ENCODE measurements around the gene NELFA.
"Not testable (repeated sequence)": the region's sequence is repeated elsewhere in the genome, so short reads cannot be mapped to it uniquely, and the experiment has no call there.

DNA sequence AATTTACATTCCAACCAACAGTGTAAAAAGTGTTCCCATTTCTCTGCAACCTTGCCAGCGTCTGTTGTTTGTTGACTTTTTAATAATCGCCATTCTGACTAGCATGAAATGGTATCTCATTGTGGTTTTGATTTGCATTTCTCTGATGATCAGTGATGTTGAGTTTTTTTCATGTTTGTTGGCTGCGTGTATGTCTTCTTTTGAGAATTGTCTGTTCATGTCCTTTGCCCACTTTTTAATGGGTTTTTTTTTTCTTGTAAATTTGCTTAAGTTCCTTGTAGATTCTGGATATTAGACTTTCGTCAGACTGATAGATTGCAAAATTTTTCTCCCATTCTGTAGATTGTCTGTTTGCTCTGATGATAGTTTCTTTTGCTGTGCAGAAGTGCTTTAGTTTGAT, 18.3 kb upstream of the NELFA start:
- not testable (repeated sequence) for TF ChIP-seq POLR2AphosphoS5 (IDR thresholded peaks at IDR 0.05; ENCODE audit: low read length); POLR2A (IDR thresholded peaks at IDR 0.05; ENCODE audit: low read depth, low read length); KDM1A (IDR thresholded peaks at IDR 0.05; ENCODE audit: borderline replicate concordance)

Measured in GM12878 (cell line).